ENCODE measurements around the gene FAM53A.

- TF ChIP-seq CTCF (conservative IDR thresholded peaks at IDR 0.05) (no peak), ZFX (IDR thresholded peaks at IDR 0.05) (no peak)
Measured at GRCh38 chr4:1597021-1597931, 86.8 kb downstream of the FAM53A start.
